Measurements from ENCODE around the gene CRTC1. TPM values are rescaled to one million over a fixed set of nuclear protein-coding genes. Genes with fewer than 3 reads are reported as not detected.

CRTC1 gene
- total and polyA plus RNA-seq, 2 of the 13 experiments (the other 11 are each of a cell fraction or from before 2014, with no cell fraction given): 2.0 to 2.7 TPM

GRCh38 chr19:18789422-18789869 lies 106.0 kb downstream of the CRTC1 start (continued):
- TF ChIP-seq, protein P1, sequence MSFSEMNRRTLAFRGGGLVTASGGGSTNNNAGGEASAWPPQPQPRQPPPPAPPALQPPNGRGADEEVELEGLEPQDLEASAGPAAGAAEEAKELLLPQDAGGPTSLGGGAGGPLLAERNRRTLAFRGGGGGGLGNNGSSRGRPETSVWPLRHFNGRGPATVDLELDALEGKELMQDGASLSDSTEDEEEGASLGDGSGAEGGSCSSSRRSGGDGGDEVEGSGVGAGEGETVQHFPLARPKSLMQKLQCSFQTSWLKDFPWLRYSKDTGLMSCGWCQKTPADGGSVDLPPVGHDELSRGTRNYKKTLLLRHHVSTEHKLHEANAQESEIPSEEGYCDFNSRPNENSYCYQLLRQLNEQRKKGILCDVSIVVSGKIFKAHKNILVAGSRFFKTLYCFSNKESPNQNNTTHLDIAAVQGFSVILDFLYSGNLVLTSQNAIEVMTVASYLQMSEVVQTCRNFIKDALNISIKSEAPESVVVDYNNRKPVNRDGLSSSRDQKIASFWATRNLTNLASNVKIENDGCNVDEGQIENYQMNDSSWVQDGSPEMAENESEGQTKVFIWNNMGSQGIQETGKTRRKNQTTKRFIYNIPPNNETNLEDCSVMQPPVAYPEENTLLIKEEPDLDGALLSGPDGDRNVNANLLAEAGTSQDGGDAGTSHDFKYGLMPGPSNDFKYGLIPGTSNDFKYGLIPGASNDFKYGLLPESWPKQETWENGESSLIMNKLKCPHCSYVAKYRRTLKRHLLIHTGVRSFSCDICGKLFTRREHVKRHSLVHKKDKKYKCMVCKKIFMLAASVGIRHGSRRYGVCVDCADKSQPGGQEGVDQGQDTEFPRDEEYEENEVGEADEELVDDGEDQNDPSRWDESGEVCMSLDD (CRISPR knock-in tag; IDR thresholded peaks at IDR 0.05; ENCODE audit: borderline replicate concordance): no peak
- TF ChIP-seq ELF1 (CRISPR knock-in tag; IDR thresholded peaks at IDR 0.05): no peak
- TF ChIP-seq SUZ12 (IDR thresholded peaks at IDR 0.05; ENCODE audit: low read depth, low read length): no peak

DNA sequence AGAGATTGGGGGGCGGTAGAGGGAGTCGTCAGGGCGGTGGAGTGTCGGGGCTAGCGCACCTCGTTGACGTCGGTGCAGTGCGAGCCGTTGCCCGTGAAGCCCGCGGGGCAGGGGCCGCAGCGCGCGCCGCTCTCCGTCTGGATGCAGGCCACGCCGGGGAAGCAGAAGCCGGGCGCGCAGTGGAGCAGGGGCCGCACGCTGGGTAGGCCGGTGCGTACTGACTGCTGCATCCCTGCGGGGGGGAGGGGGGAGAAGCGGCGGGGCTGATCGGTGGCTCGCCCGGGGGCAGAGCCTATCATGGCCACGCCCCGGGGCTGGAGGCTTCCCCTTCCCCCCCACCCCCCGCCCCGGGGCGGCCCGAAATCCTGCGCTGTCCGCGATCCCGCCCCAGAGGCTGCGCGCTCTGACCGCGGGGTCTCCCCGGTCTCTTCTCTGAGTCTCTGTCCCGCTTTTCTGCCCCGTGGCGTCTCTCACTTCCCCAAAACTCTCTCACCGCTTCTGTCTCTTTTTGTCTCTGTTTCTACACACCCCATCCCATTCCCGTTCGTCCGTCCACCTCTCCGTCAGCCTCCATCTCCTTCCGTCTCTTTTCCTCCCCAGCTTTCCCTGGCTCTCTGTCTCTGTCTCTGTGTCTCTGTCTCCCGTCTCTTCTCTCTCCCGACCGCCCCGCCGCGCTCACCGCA lies 106.5 kb downstream of the CRTC1 start:
- peak overlapping the region in 1 of 3 experiments; percentile 16; a peak in 1 of 6 replicates for H3K4me3 ChIP-seq (replicated peaks in 1 of 3; ENCODE audit: insufficient read depth in 1 of 3, low read depth in 2 of 3, low read length in 3 of 3)
- DNase-seq (ENCODE audit: low spot score) (no peak), FAIRE-seq (no peak), ATAC-seq (no peak)
- no peaks in the 10 kb centered on the region for H3K36me3 ChIP-seq (replicated peaks in 1 of 2; ENCODE audit: control insufficient read depth in 1 of 2, insufficient read depth in 2 of 2, low read length in 2 of 2)
- no peak overlapping the region for H2AFZ ChIP-seq (ENCODE audit: low read length)
- no TSS peak for BruUV-seq (replicated peaks)
- no peaks in the 10 kb centered on the region for H4K20me1 ChIP-seq (ENCODE audit: insufficient read depth, low read length)
- 0 out of 2 replicates have a peak overlapping the region, but pooled peaks have one; percentile 7 for H3K4me2 ChIP-seq (ENCODE audit: low read depth, low read length)
- peaks cover 24% of the 10 kb centered on the region; the same call in 1 of the 2 replicates for H3K4me1 ChIP-seq (ENCODE audit: insufficient read depth, low read length)
- ChIA-PET CTCF (ENCODE audit: low intra/inter-chr PET ratio, low total read pairs) (no interaction called here), POLR2A (no interaction called here)
- H3K27me3 ChIP-seq (ENCODE audit: control insufficient read depth in 1 of 2, insufficient read depth in 2 of 2, low read length in 2 of 2): peaks cover 11 to 76% of the 10 kb centered on the region in 2 experiments
- no peaks in the 10 kb centered on the region for H3K79me2 ChIP-seq (ENCODE audit: insufficient read depth, low read length)
- H3K27ac ChIP-seq (ENCODE audit: extremely low read length, insufficient read depth, low read length): no peak overlapping the region
- intact Hi-C loops (cut with micrococcal nuclease; ENCODE audit: unreplicated experiment): no loop called here
- in situ Hi-C loops (cut with HindIII; ENCODE audit: extremely low pct_ligation_motif_present, low pct_unique_long_range_greater_than_20kb): loop anchor here (5.0 kb wide), 1 partner anchor 52 kb away; no protein-coding TSS in a partner anchor
- WGBS (ENCODE audit: low lambda C conversion rate): 17% methylated on average over 41 of the region's 65 CpGs
- no peak overlapping the region for H3K9ac ChIP-seq (ENCODE audit: insufficient read depth, low read depth, low read length)
- no peaks in the 10 kb centered on the region for H3K9me3 ChIP-seq (ENCODE audit: low read length)
- TF ChIP-seq HNRNPK (IDR thresholded peaks at IDR 0.05; ENCODE audit: low read depth, low read length, poor library complexity, severe bottlenecking) (peak; percentile 13), PHF21A (CRISPR knock-in tag; IDR thresholded peaks at IDR 0.05) (no peak), ZNF775 (CRISPR knock-in tag; IDR thresholded peaks at IDR 0.05; ENCODE audit: borderline replicate concordance) (no peak), NR2F2 (IDR thresholded peaks at IDR 0.05; ENCODE audit: borderline replicate concordance, low read depth) (no peak), ZNF660 (CRISPR knock-in tag; IDR thresholded peaks at IDR 0.05; ENCODE audit: borderline replicate concordance, low read depth) (no peak), ZNF317 (CRISPR knock-in tag; IDR thresholded peaks at IDR 0.05) (no peak), ZNF552 (CRISPR knock-in tag; IDR thresholded peaks at IDR 0.05; ENCODE audit: borderline replicate concordance) (no peak), DPF2 (CRISPR knock-in tag; IDR thresholded peaks at IDR 0.05; ENCODE audit: borderline replicate concordance, low read depth) (no peak), ZNF234 (CRISPR knock-in tag; conservative IDR thresholded peaks at IDR 0.05) (no peak), PRPF4 (IDR thresholded peaks at IDR 0.05; ENCODE audit: low read depth, low read length, poor library complexity, severe bottlenecking) (no peak)
- TF ChIP-seq, protein P2, sequence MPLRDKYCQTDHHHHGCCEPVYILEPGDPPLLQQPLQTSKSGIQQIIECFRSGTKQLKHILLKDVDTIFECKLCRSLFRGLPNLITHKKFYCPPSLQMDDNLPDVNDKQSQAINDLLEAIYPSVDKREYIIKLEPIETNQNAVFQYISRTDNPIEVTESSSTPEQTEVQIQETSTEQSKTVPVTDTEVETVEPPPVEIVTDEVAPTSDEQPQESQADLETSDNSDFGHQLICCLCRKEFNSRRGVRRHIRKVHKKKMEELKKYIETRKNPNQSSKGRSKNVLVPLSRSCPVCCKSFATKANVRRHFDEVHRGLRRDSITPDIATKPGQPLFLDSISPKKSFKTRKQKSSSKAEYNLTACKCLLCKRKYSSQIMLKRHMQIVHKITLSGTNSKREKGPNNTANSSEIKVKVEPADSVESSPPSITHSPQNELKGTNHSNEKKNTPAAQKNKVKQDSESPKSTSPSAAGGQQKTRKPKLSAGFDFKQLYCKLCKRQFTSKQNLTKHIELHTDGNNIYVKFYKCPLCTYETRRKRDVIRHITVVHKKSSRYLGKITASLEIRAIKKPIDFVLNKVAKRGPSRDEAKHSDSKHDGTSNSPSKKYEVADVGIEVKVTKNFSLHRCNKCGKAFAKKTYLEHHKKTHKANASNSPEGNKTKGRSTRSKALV (CRISPR knock-in tag; IDR thresholded peaks at IDR 0.05): peak; percentile 88; the same call in 1 of the 2 replicates
- TF ChIP-seq, protein P3, sequence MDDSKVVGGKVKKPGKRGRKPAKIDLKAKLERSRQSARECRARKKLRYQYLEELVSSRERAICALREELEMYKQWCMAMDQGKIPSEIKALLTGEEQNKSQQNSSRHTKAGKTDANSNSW (CRISPR knock-in tag; IDR thresholded peaks at IDR 0.05; ENCODE audit: borderline replicate concordance): no peak

Data from HepG2 (cell line).